K562 (cell line): Measurements from ENCODE around the gene MBOAT7. TPM values are rescaled to one million over a fixed set of nuclear protein-coding genes. Genes with fewer than 3 reads are reported as not detected.

Experiments used
- ARID2 ChIP-seq: fragments of 450-650 bp; IDR thresholded peaks from 2 replicates; pipeline ENCODE4 v1.6.1; 2017; ENCODE audit warnings: antibody characterized with exemption, mild to moderate bottlenecking
- CHCHD3 ChIP-seq: fragments of 250-450 bp; sonication (Bioruptor Pico); IDR thresholded peaks from 2 replicates; pipeline ENCODE4 v2.1.2; 2022; ENCODE audit warnings: mild to moderate bottlenecking
- FOSL1 ChIP-seq: fragments of 200-800 bp; sonication (Bioruptor generic); conservative IDR thresholded peaks from 2 replicates; pipeline ENCODE4 v1.6.1; 2016; ENCODE audit warnings: missing genetic modification characterization, missing compliant biosample characterization
- MAFG ChIP-seq: fragments of 450-650 bp; conservative IDR thresholded peaks from 2 replicates; pipeline ENCODE4 v1.6.1; 2016; ENCODE audit warnings: missing genetic modification characterization, missing compliant biosample characterization
- MYC ChIP-seq, 2 experiments: fragments of 250-450 bp in 1 of 2; sonication (Bioruptor Pico) in 1 of 2; IDR thresholded peaks; 2 replicates each; pipeline versions ENCODE4 v1.5.1 to v1.6.1; 2012 to 2021; ENCODE audit warnings: low read depth in 2 of 2, borderline replicate concordance in 1 of 2, improper control_type of control experiment in 1 of 2, low read length in 1 of 2, mild to moderate bottlenecking in 1 of 2, moderate library complexity in 1 of 2
- NUFIP1 ChIP-seq: fragments of 450-650 bp; IDR thresholded peaks from 2 replicates; pipeline ENCODE4 v1.6.1; 2018; ENCODE audit not compliant: partially characterized antibody
- RUNX1 ChIP-seq: sonication (generic); IDR thresholded peaks from 2 replicates; pipeline ENCODE4 v1.6.1; 2016; ENCODE audit warnings: antibody characterized with exemption, low read depth
- SMARCA4 ChIP-seq: fragments of 450-650 bp; IDR thresholded peaks from 2 replicates; pipeline ENCODE4 v1.6.1; 2016
- SREBF1 ChIP-seq: fragments of 150-350 bp; IDR thresholded peaks from 2 replicates; pipeline ENCODE4 v1.6.1; 2014; ENCODE audit warnings: antibody characterized with exemption, low read depth, low read length, borderline replicate concordance
- ZC3H11A ChIP-seq: IDR thresholded peaks from 2 replicates; pipeline ENCODE4 v1.6.1; 2012; ENCODE audit warnings: low read depth, low read length, improper control_type of control experiment
- ZNF174 ChIP-seq: fragments of 250-450 bp; sonication (Bioruptor Pico); IDR thresholded peaks from 2 replicates; pipeline ENCODE4 v1.4.0; 2020; ENCODE audit warnings: mild to moderate bottlenecking
- ZNF24 ChIP-seq: fragments of 450-650 bp; IDR thresholded peaks from 2 replicates; pipeline ENCODE4 v1.6.1; 2016
- polyA plus RNA-seq, 8 experiments: library from polyadenylated mRNA; depleted of rRNA in 4 of 8; stranded (reverse) in 5 of 8; unstranded in 3 of 8; fragments of >200 nt; fragmentation: Nextera tagmentation in 2 of 8; fragmentation: Illumina TruSeq in 1 of 8; extraction: Ambion mirVana in 2 of 8; extraction: Trizol in 1 of 8; gene quantifications; 2 replicates each; pipeline versions ENCODE4 v1.2.1 to v1.2.3, GENCODE V29; 2011 to 2014; ENCODE audit warnings: inconsistent platforms in 1 of 8, missing spikeins in 1 of 8
- total RNA-seq, 7 experiments: library from RNA; depleted of rRNA in 6 of 7; stranded (reverse); fragments of >200 nt in 6 of 7; fragmentation: Illumina TruSeq in 2 of 7; extraction: Trizol in 2 of 7; gene quantifications; 2 replicates each; pipeline versions ENCODE4 v1.2.1 to v1.2.3, GENCODE V29; 2011 to 2021; ENCODE audit warnings: low replicate concordance in 1 of 7
- TF ChIP-seq, protein P1 (sequence below): fragments of 250-450 bp; sonication (Bioruptor Pico); IDR thresholded peaks from 2 replicates; pipeline ENCODE4 v1.8.0; 2022; ENCODE audit warnings: moderate library complexity, mild to moderate bottlenecking, inconsistent platforms
- TF ChIP-seq, protein P2 (sequence below): fragments of 450-650 bp; IDR thresholded peaks from 2 replicates; pipeline ENCODE4 v1.6.1; 2016; ENCODE audit warnings: low read depth
- TF ChIP-seq, protein P3 (sequence below): fragments of 450-650 bp; IDR thresholded peaks from 2 replicates; pipeline ENCODE4 v1.6.1; 2018; ENCODE audit warnings: mild to moderate bottlenecking, low read depth; ENCODE audit not compliant: partially characterized antibody
- TF ChIP-seq, protein P4 (sequence below): fragments of 250-450 bp; sonication (Bioruptor Pico); IDR thresholded peaks from 2 replicates; pipeline ENCODE4 v1.8.0; 2022; ENCODE audit warnings: moderate library complexity, mild to moderate bottlenecking, inconsistent platforms

Gene MBOAT7
- total and polyA plus RNA-seq, 9 of the 15 experiments (the other 6 are each of a cell fraction or from before 2014, with no cell fraction given): 1.4 to 153 (median 56.1) TPM

DNA sequence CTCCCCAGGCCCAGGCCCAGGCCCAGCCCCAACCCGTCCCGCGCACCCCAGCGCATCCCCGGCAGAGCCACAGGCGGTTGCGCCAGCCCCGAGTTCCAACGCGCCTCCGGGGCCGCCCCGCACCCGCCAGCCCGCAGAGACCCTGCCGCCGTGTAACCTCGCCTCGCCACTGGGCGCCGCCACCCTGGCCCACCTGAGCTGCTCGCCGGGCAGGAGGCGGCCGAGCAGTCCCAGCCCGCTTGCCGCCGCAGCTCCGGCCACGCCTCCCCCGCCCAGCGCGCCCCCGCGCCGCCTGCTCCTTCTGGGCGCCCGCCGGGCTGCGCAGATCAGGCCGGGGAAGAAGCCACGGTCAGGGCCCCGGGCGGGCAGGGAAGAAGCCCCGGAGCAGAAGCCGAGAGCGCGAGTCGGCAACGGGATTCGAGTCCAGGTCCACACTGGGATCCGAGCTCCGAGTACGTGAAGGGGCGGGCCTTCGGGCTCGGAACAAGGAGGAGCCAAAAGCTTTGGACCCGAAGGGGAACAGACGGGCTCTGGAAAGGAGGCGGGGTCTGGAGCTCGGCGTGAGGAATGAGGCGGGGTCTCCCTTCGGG, at the start of gene MBOAT7 (continued):
- TF ChIP-seq, protein P1, sequence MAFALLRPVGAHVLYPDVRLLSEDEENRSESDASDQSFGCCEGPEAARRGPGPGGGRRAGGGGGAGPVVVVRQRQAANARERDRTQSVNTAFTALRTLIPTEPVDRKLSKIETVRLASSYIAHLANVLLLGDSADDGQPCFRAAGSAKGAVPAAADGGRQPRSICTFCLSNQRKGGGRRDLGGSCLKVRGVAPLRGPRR (CRISPR knock-in tag): no peak
- no peak for TF ChIP-seq SMARCA4
- no peak for TF ChIP-seq MYC (IDR thresholded peaks at IDR 0.05; ENCODE audit: low read depth, low read length)
- no peak for TF ChIP-seq MYC (CRISPR knock-in tag; IDR thresholded peaks at IDR 0.05; ENCODE audit: borderline replicate concordance, low read depth)
- TF ChIP-seq ZC3H11A: no peak
- no peak for TF ChIP-seq NUFIP1
- no peak for TF ChIP-seq MAFG (tag)
- TF ChIP-seq, protein P2, sequence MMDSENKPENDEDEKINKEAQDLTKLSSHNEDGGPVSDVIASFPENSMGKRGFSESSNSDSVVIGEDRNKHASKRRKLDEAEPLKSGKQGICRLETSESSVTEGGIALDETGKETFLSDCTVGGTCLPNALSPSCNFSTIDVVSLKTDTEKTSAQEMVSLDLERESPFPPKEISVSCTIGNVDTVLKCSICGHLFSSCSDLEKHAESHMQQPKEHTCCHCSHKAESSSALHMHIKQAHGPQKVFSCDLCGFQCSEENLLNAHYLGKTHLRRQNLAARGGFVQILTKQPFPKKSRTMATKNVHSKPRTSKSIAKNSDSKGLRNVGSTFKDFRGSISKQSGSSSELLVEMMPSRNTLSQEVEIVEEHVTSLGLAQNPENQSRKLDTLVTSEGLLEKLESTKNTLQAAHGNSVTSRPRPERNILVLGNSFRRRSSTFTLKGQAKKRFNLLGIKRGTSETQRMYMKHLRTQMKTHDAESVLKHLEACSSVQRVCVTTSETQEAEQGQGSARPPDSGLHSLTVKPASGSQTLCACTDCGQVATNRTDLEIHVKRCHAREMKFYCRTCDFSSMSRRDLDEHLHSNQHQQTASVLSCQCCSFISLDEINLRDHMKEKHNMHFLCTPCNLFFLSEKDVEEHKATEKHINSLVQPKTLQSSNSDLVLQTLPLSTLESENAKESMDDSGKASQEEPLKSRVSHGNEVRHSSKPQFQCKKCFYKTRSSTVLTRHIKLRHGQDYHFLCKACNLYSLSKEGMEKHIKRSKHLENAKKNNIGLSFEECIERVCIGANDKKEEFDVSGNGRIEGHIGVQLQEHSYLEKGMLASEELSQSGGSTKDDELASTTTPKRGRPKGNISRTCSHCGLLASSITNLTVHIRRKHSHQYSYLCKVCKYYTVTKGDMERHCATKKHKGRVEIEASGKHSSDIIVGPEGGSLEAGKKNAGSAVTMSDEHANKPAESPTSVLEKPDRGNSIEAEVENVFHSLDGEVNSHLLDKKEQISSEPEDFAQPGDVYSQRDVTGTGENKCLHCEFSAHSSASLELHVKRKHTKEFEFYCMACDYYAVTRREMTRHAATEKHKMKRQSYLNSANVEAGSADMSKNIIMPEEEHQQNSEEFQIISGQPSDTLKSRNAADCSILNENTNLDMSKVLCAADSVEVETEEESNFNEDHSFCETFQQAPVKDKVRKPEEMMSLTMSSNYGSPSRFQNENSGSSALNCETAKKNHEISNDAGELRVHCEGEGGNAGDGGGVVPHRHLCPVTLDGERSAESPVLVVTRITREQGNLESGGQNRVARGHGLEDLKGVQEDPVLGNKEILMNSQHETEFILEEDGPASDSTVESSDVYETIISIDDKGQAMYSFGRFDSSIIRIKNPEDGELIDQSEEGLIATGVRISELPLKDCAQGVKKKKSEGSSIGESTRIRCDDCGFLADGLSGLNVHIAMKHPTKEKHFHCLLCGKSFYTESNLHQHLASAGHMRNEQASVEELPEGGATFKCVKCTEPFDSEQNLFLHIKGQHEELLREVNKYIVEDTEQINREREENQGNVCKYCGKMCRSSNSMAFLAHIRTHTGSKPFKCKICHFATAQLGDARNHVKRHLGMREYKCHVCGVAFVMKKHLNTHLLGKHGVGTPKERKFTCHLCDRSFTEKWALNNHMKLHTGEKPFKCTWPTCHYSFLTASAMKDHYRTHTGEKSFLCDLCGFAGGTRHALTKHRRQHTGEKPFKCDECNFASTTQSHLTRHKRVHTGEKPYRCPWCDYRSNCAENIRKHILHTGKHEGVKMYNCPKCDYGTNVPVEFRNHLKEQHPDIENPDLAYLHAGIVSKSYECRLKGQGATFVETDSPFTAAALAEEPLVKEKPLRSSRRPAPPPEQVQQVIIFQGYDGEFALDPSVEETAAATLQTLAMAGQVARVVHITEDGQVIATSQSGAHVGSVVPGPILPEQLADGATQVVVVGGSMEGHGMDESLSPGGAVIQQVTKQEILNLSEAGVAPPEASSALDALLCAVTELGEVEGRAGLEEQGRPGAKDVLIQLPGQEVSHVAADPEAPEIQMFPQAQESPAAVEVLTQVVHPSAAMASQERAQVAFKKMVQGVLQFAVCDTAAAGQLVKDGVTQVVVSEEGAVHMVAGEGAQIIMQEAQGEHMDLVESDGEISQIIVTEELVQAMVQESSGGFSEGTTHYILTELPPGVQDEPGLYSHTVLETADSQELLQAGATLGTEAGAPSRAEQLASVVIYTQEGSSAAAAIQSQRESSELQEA: no peak
- TF ChIP-seq ZNF24: no peak
- no peak for TF ChIP-seq ARID2
- TF ChIP-seq, protein P3, sequence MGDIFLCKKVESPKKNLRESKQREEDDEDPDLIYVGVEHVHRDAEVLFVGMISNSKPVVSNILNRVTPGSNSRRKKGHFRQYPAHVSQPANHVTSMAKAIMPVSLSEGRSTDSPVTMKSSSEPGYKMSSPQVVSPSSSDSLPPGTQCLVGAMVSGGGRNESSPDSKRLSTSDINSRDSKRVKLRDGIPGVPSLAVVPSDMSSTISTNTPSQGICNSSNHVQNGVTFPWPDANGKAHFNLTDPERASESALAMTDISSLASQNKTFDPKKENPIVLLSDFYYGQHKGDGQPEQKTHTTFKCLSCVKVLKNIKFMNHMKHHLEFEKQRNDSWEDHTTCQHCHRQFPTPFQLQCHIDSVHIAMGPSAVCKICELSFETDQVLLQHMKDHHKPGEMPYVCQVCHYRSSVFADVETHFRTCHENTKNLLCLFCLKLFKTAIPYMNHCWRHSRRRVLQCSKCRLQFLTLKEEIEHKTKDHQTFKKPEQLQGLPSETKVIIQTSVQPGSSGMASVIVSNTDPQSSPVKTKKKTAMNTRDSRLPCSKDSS: no peak
- TF ChIP-seq FOSL1 (tag): no peak
- no peak for TF ChIP-seq RUNX1
- TF ChIP-seq CHCHD3 (CRISPR knock-in tag): no peak
- TF ChIP-seq SREBF1: no peak
- TF ChIP-seq, protein P4, sequence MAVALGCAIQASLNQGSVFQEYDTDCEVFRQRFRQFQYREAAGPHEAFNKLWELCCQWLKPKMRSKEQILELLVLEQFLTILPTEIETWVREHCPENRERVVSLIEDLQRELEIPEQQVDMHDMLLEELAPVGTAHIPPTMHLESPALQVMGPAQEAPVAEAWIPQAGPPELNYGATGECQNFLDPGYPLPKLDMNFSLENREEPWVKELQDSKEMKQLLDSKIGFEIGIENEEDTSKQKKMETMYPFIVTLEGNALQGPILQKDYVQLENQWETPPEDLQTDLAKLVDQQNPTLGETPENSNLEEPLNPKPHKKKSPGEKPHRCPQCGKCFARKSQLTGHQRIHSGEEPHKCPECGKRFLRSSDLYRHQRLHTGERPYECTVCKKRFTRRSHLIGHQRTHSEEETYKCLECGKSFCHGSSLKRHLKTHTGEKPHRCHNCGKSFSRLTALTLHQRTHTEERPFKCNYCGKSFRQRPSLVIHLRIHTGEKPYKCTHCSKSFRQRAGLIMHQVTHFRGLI (CRISPR knock-in tag): no peak
- TF ChIP-seq ZNF174 (CRISPR knock-in tag): no peak
